Mesendoderm (in vitro differentiated cells): Measurements from ENCODE around the gene GBE1. TPM values are rescaled to one million over a fixed set of nuclear protein-coding genes. Genes with fewer than 3 reads are reported as not detected.

Source experiments
- small RNA-seq: library from polyadenylated mRNA; stranded (forward); fragments of <200 nt; extraction: miRNeasy Mini kit (QIAGEN cat#:217004); gene quantifications from one replicate; pipeline ENCODE3, GENCODE V24; 2013; ENCODE audit not compliant: insufficient read depth

GBE1 gene

Small RNA genes lying within 50 kb of the gene (small RNA-seq; reads per million reads assigned to genes)
- gene AC017015.1 (not detected), gene RNU2-28P (not detected)
